ENCODE data around the gene PEX5. TPM values are rescaled to one million over a fixed set of nuclear protein-coding genes. Genes with fewer than 3 reads are reported as not detected.

PEX5 gene
- total RNA-seq, 1 donor from 2014 or later, result 25.5 TPM

GRCh38 chr12:7143564-7143963, 45.9 kb upstream of the PEX5 start:
- no peak overlapping the region for H3K27ac Mint-ChIP-seq (ENCODE audit: unreplicated experiment)
- peaks cover 5% of the 10 kb centered on the region for H3K9me3 Mint-ChIP-seq (ENCODE audit: low read depth)
- no peak for DNase-seq (ENCODE audit: low spot score)
- TF ChIP-seq, protein P1, sequence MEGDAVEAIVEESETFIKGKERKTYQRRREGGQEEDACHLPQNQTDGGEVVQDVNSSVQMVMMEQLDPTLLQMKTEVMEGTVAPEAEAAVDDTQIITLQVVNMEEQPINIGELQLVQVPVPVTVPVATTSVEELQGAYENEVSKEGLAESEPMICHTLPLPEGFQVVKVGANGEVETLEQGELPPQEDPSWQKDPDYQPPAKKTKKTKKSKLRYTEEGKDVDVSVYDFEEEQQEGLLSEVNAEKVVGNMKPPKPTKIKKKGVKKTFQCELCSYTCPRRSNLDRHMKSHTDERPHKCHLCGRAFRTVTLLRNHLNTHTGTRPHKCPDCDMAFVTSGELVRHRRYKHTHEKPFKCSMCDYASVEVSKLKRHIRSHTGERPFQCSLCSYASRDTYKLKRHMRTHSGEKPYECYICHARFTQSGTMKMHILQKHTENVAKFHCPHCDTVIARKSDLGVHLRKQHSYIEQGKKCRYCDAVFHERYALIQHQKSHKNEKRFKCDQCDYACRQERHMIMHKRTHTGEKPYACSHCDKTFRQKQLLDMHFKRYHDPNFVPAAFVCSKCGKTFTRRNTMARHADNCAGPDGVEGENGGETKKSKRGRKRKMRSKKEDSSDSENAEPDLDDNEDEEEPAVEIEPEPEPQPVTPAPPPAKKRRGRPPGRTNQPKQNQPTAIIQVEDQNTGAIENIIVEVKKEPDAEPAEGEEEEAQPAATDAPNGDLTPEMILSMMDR (IDR thresholded peaks at IDR 0.05), result no peak
- H3K4me1 Mint-ChIP-seq (ENCODE audit: low read depth), result no peaks in the 10 kb centered on the region
- no peak overlapping the region for H3K4me3 Mint-ChIP-seq (ENCODE audit: unreplicated experiment)
- H3K27me3 Mint-ChIP-seq (ENCODE audit: low read depth), result no peaks in the 10 kb centered on the region
- peaks cover 32% of the 10 kb centered on the region for H3K36me3 Mint-ChIP-seq (ENCODE audit: low read depth)

GRCh38 chr12:7144414-7145120, 44.9 kb upstream of the PEX5 start:
- Mint-ChIP-seq H3K4me1 (ENCODE audit: low read depth) (no peaks in the 10 kb centered on the region), H3K36me3 (ENCODE audit: low read depth) (peaks cover 35% of the 10 kb centered on the region)

DNA sequence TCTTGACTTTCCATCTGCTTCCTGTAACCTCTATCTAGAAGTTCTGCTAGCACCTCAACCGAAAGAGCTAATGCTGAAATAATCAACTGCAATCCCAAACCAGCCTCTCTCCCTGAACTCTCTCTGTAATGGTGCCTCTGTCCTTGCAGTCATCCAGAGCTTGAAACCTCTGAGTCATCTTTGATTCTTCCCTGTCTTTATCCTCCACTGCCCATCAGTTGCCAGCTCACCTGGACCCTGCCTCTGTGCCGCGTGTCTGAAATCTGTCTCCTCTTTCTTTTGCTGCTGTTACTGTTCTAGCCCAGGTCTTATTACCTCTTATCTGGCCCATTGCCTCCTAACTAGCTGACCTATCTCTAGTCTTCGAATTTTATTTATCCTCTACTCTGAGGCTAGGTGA, 43.8 kb upstream of the PEX5 start:
- TF ChIP-seq, protein P1 (IDR thresholded peaks at IDR 0.05), result no peak
- Mint-ChIP-seq H3K9me3 (ENCODE audit: low read depth) (peaks cover 5% of the 10 kb centered on the region), H3K27me3 (ENCODE audit: low read depth) (no peaks in the 10 kb centered on the region), H3K4me1 (ENCODE audit: low read depth) (no peaks in the 10 kb centered on the region), H3K36me3 (ENCODE audit: low read depth) (peaks cover 43% of the 10 kb centered on the region), H3K4me3 (ENCODE audit: unreplicated experiment) (no peak overlapping the region), H3K27ac (ENCODE audit: unreplicated experiment) (no peak overlapping the region)
- peak; percentile 21 for DNase-seq (ENCODE audit: low spot score)

More at GRCh38 chr12:7144414-7145120, 44.9 kb upstream of the PEX5 start:
- Mint-ChIP-seq H3K9me3 (ENCODE audit: low read depth) (peaks cover 5% of the 10 kb centered on the region), H3K4me3 (ENCODE audit: unreplicated experiment) (no peak overlapping the region), H3K27me3 (ENCODE audit: low read depth) (no peaks in the 10 kb centered on the region), H3K27ac (ENCODE audit: unreplicated experiment) (no peak overlapping the region)
- DNase-seq (ENCODE audit: low spot score), result peak; percentile 20
- TF ChIP-seq, protein P1 (IDR thresholded peaks at IDR 0.05), result peak; percentile 85

- peaks cover 5% of the 10 kb centered on the region for H3K9me3 Mint-ChIP-seq (ENCODE audit: low read depth)
- DNase-seq (ENCODE audit: low spot score), result peak; percentile 19
- no peaks in the 10 kb centered on the region for H3K27me3 Mint-ChIP-seq (ENCODE audit: low read depth)
- H3K4me3 Mint-ChIP-seq (ENCODE audit: unreplicated experiment), result no peak overlapping the region
- peaks cover 40% of the 10 kb centered on the region for H3K36me3 Mint-ChIP-seq (ENCODE audit: low read depth)
- H3K4me1 Mint-ChIP-seq (ENCODE audit: low read depth), result no peaks in the 10 kb centered on the region
- no peak overlapping the region for H3K27ac Mint-ChIP-seq (ENCODE audit: unreplicated experiment)
- TF ChIP-seq, protein P1 (IDR thresholded peaks at IDR 0.05), result no peak
Observed at GRCh38 chr12:7146228-7146627, 43.3 kb upstream of the PEX5 start.

DNA sequence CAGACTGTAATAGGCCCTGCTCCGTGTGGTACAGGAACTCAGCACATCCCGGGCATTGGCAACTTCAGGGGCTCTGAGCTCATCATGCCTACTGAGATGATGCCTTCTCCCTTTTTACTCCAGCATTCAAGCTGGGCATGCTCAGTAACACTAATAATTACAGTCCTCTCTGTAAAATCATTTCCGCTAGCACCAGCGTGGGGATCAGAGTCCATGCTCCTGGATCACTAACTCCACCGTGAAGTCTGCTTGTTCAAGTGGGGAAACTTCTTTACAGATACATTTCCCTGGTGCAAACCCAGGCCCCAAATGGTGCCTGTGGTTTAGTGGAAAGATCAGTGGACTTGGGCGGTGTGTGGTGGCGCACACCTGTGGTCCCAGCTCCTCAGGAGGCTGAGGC, 42.6 kb upstream of the PEX5 start:
- Mint-ChIP-seq H3K27ac (ENCODE audit: unreplicated experiment) (no peak overlapping the region), H3K4me3 (ENCODE audit: unreplicated experiment) (no peak overlapping the region), H3K27me3 (ENCODE audit: low read depth) (no peaks in the 10 kb centered on the region), H3K4me1 (ENCODE audit: low read depth) (no peaks in the 10 kb centered on the region), H3K36me3 (ENCODE audit: low read depth) (peaks cover 33% of the 10 kb centered on the region), H3K9me3 (ENCODE audit: low read depth) (peaks cover under 1% of the 10 kb centered on the region)
- no peak for DNase-seq (ENCODE audit: low spot score)
- TF ChIP-seq, protein P1 (IDR thresholded peaks at IDR 0.05), result no peak
